HG03097 (cell line): Measurements from ENCODE around the gene UHRF2.
"Not testable (repeated sequence)": the region's sequence is repeated elsewhere in the genome, so short reads cannot be mapped to it uniquely, and the experiment has no call there.

Experiments
- ATAC-seq: cut with Tn5 transposase; IDR thresholded peaks from one replicate; pipeline ENCODE4 v1.9.1; 2021; ENCODE audit not compliant: unreplicated experiment, low FRiP score

Gene UHRF2, protein sequence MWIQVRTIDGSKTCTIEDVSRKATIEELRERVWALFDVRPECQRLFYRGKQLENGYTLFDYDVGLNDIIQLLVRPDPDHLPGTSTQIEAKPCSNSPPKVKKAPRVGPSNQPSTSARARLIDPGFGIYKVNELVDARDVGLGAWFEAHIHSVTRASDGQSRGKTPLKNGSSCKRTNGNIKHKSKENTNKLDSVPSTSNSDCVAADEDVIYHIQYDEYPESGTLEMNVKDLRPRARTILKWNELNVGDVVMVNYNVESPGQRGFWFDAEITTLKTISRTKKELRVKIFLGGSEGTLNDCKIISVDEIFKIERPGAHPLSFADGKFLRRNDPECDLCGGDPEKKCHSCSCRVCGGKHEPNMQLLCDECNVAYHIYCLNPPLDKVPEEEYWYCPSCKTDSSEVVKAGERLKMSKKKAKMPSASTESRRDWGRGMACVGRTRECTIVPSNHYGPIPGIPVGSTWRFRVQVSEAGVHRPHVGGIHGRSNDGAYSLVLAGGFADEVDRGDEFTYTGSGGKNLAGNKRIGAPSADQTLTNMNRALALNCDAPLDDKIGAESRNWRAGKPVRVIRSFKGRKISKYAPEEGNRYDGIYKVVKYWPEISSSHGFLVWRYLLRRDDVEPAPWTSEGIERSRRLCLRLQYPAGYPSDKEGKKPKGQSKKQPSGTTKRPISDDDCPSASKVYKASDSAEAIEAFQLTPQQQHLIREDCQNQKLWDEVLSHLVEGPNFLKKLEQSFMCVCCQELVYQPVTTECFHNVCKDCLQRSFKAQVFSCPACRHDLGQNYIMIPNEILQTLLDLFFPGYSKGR

DNA sequence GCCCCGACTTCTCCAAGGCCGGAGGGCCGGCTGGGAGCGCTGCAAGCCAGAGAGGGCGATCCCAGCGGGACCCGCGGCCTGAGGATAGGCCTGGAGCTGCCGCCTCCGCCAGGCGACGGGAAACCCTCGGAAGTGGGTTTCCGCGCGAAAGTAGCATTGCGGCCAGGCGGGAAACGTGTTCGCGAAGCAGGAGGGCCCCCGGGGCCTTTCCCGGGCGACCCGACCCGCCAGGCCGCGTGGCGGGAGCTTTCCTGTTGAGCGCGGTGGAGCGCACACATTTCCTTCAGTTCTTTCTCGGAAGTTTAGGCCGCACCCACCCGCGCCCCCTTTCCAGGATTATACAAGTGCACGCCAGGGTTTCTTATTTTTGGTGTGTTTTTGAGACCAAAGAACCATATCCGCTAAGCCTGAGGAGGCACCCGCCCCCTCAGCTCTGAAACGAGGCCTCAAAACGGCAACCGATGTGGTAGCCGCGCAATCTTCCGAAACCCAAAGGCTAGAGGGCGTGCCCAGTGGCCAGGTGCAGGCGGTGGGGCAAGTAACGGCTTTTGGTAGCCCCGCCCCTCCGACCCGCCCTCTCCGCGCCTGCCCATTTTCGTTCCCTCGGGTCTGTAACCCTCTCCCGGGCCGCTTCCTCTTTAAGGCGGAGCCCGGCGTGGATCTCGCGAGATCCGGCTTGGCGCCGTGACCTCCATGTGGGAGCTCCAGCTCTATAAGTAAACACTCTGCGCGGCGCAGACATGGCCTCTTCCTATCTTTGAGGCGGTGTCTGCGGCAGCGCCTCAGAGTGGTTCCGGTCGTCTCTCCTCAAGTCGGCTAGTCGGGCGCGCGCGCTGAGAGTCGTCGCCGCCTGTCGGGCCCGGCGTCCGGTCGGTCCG, at the start of gene UHRF2:
Gene UHRF2, plus strand, starts transcription at position 713 of the 878 bp plus-strand sequence. CDS start 292 bp downstream, outside the sequence.
- ATAC-seq, result peak; percentile 84

DNA sequence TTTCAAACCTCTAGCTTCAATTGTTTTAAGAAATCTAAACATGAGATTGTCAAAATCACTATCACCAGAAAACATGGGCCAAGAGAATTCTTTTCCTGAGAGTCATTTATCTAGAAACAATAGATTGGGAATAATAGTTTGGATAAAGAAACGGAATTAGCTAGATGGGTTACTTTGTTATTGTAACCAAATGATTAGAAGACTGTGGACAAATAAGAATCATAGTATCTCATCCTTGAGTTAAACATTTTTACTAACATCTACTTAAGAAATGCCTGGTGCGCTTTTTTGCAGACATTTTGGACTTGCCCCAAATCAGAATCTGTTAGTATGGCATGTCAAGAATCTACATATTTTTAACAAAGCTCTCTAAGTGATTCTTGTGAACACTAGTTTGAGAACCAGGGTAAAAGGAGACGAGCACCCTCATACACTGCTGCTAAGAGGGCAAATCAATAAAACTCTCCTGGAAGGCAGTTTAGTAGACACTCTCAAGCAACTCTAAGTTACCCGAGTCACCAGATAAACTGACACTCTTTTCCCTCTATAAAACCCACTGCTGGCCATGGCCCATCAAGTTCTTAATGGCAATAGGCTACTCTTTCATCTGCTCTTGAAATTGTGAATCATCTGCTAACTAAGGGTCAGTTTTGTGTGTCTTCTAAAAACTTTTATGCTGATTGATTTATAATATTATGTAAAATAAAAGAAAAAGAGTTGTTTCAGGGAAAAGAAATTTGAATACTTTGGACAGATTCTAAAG, 45.7 kb upstream of the UHRF2 start:
- no peak for ATAC-seq

DNA sequence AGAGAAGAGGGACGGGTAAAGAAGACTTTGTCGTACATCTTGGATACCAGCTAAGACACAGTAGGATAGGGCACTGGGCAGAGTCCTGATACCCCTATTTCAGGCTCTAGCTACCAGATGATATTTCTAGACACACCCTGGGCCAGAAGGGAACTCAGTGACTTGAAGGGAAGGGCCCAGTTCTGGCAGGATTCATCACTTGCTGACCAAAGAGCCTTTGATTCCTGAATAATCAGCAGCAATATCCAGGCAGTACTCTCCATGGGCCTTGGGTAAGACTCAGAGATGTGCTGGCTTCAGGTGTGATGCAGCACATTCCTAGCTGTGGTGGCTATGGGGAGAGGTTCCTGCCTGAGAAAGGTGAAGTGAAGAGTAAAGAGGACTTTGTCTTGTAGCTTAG, 44.2 kb upstream of the UHRF2 start:
- ATAC-seq, result no peak

DNA sequence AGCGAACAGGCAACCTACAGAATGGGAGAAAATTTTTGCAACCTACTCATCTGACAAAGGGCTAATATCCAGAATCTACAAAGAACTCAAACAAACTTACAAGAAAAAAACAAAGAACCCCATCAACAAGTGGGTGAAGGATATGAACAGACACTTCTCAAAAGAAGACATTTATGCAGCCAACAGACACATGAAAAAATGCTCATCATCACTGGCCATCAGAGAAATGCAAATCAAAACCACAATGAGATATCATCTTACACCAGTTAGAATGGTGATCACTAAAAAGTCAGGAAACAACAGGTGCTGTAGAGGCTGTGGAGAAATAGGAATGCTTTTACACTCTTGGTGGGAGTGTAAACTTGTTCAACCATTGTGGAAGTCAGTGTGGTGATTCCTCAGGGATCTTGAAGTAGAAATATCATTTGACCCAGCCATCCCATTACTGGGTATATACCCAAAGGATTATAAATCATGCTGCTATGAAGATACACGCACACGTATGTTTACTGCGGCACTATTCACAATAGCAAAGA, 31.5 kb upstream of the UHRF2 start:
- ATAC-seq, result not testable (repeated sequence)

DNA sequence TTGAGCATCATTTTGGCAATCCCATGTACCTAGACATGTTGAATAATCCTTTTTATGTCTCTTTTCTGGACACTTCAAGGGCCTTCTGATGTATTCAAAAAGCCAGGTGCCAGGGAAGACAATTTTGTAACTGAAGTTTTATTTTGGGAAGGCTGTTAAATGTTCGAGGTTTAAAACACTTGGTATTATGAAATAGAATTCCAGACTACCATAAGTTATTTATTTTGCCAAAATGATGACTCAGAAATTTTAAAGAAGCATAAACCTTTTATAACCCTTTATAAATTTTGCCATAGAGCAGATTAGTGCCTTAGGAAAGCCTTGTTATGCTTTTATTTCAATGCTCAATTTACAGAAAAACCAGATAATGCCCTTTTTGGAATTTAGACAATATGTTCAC, 30.3 kb upstream of the UHRF2 start:
- no peak for ATAC-seq

DNA sequence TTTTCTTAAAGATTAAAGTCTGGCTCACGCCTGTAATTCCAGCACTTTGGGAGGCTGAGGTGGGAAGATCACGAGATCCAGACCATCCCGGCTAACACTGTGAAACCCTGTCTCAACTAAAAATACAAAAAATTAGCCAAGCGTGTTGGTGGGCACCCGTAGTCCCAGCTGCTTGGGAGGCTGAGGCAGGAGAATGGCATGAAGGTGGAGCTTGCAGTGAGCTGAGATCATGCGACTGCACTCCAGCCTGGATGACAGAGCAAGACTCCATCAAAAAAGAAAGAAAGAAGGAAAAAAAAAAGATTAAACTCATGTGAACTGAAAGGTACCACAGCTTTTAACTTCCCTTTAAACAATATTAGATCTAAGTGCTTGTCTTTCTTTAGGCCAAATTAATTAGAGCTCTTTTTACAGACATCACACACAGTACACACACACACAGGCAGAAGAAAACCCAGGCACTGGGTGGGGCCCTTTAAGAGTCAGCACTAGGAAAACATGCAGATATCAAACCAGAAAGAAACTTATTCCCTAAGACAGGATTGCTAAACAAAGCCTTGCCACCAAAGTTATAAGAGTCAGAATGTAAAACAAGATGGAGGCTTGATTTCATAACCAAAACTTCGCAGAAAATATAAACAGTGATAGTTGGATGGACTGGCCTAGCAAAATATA, 29.3 kb upstream of the UHRF2 start:
- no peak for ATAC-seq

DNA sequence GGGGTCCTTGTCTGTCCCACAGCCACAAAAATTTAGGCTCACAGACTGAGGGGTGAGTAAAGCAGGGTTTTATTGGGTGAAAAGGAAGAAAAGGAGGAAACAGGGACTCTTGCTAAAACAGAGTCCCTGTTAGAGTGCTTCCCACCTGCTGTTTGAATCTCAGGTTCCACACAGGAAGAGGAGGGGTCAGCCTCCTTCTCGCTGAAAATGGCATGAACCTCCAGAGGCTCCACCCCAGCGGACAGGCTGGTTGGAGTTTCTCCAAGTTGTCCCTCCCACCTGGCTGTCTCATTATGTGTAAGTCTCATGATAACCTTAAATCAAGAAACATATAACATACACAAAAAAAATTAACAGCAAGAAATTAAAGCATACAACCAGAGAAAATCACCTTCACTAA, 28.3 kb upstream of the UHRF2 start:
- no peak for ATAC-seq

DNA sequence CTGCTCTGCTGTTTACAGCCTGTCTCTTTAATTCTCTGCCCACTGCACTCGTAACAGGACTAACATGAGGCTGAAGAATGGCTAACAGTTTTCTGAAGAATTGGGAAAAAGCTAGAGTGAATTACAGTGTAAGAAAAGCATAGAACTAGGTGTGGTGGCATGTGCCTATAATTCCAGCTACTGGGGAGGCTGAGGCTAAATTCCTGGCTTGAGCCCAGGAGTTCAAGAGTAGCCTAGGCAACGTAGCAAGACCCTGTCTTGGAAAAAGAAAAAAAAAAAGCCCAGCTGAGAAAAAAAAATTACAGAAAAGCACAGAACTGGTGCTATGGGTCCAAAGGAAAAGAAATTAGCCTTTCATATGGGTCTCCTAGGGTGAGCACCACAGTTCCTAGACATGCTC, 13.9 kb upstream of the UHRF2 start:
- ATAC-seq, result no peak

DNA sequence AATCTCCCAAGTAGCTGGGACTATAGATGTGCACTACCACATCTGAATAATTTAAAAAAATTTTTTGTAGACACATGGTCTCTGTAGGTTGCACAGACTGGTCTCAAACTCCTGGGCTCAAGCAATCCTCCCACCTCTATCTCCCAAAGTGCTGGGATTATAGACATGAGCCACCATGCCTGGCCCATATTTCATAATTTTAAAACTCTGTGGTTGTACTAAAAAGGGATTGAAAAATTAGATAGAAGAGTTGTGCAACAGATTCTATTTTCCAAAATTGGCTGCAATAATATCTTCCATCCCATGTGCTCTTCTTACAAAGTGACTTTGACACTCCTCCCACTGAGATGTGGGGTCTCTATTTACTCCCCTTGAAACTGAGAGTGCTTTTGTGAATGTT, 7.6 kb upstream of the UHRF2 start:
- ATAC-seq, result no peak

DNA sequence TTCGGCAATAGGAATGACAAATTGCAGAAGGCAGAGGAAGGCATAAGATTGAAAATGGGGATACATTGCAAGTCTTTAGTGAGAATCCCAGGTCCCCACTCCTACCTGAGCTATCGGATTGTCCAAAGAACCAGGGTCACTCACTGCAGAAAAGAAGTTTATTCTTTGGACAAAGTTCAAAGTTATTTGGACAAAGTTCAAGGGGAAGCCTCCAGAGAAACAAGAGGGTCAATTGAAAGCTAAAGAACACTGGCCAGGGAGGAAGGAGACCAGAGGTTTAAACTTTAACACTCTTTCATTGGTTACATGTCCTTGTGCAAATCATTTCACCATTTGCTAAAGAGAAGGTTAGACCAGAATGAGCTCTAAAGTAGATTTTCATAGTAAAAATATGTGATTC, 5.2 kb upstream of the UHRF2 start:
- no peak for ATAC-seq

DNA sequence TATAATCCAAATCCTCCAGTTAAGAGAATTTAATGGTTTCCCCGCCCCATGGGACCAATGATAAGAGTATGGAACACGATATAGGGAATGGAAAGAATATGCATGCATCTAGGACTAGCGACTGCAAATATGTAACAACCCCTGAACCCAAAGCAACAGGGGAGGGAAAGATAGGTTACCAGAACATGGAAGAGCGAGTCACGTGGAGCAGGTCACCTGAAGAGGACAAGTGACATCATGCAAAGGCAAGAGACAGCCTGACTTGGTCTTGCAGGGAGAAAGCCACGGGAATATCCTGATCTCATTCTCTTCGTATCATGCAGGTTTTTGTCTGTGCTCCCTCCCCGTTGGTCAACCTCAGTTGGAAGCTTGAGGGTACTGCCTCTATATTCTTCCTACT, 4.7 kb upstream of the UHRF2 start:
- ATAC-seq, result no peak

DNA sequence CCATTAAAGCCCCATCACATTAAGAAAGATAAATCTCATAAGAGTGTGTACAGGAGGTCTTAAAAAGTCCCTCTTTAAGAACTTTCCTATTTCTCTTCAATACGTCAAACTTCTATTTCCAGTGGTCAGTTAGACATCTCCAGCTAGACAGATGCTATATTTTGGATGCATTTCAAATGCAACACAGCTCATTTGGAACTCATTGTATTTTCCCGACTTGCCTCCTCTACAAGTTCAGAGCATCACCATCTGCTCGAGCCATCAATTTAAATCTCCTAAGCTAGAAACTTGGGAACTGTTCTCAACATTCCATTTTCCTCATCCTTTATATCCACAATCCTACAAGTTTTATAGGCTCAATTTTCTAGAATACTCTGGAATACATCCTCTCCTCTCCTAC, 3.2 kb upstream of the UHRF2 start:
- ATAC-seq, result no peak

DNA sequence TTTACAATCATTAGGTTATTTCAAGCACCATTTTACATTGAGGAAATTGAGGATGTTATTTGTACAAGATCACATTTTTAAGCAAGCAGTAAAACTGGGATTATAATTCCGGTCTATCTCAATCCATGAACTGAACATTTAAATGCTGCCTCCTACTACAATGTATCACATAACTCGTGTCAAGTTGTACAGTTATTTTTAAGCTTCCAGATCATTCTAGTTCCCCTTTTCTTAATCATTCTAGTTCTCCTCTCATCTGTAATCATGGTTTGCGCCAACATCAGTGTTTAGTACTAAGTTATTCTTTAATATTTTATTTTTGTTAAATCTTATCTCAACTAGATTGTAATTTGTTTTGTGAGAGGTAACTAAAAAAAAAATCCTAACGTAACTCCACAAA, 2.4 kb upstream of the UHRF2 start:
- no peak for ATAC-seq

DNA sequence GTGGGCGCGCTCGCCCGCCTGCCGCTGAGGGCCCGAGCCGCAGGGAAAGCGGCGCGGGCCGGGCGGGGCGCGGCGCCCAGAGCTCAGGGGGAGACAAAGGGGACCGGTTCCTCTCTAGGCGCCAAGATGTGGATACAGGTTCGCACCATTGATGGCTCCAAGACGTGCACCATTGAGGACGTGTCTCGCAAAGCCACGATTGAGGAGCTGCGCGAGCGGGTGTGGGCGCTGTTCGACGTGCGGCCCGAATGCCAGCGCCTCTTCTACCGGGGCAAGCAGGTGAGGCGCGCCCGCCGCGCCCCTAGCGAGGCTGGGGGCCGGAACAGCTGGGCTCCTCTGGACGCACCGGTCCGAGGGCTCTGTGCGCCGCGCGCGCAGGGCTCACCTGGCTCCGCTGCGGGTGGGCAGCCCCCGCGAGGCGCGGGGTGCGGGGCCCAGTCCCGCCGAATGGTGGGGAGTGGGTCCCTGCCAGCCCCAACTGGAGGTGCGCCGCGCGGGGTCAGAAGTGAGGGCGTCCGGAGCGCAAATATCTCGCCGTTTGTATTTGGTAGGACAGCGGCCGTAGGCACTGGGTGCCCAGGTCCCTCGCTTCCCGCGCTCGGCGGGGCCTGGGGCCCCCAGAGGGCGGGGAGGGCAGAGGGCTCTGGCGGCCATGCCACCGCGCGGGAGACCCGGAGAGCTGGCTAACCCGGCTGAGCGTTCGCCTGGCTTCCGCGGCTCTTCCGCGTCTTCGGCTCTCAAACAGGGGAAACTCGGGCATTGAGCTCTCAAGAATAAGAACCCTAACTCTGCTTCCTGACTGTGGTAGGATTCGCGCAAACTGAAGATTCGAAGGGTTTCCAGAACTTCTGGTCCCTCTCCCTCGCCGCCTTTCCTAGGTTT, 607 bp downstream of the UHRF2 start:
- peak; percentile 16 for ATAC-seq

DNA sequence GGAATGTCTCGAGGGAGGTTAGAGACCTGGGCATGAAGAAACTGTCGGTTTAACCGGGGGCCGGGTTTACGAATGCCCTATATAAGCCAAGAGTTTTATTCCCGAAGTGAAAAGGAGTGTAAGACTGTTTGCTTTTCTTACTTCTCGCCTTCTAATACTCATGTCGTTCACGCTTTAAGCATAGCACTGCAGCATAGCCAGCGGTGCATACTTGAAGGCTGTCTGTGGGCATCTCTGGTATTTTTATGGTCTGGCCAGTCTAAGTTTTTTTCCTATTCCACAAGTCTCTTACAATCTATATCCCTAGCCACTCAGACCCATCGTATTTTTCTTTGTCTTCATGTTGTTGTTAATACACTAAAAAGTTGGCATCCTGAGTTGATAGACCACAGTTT, 1.2 kb downstream of the UHRF2 start:
- ATAC-seq, result no peak

DNA sequence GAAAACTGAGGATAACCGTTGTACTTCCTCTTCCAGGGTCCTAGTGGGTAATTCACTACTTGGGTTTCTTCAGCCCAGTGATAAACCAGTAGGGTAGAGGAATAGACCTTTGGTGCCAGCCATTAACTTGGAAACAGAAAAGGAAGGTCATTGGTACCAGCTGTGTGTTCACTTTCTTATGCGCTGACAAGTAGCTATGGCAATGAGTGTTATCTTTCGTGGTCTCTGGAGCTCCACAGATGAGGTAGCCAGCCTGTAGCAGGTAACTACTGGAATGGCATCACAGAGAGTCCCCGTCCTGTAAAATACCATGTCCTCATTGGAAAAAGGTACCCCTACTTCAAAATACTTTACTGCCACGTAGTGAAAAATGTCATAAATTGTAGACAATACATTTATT, 2.3 kb downstream of the UHRF2 start:
- ATAC-seq, result no peak

DNA sequence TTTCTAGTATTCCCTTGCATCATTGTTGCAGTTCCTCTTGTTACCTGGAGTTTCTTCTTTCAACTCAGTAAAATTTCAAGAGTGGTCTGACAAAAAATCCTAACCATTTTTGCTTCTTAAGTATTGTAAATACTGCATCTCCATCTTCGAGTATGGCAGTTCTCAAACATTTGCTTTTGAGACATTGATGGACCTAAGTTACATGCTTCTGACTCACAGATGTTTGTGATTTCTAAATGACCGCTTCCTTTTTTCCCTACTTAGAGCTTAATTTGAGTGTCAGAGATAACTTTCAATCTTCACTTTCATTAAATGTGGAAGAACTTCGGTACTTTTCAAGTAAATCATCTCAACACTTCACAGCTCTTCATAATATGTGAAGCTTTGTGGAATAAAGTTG, 4.2 kb downstream of the UHRF2 start:
- ATAC-seq, result no peak

DNA sequence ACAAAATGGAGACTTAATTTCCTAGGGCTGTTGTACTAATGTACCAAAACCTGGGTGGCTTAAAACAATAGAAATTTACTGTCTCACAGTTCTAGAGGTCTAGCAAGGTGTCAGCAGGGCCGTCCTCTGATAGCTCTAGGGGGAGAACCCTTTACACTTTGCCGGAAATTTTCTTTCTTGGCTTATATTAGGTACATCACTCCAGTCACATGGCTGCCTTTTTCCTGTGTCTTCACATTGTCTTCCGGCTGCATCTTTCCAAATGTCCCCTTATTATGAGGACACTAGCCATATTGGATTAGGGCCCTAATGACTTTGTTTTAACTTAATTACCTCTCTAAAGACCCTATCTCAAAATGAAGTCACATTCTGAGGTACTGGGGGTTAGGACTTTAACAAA, 5.8 kb downstream of the UHRF2 start:
- no peak for ATAC-seq

DNA sequence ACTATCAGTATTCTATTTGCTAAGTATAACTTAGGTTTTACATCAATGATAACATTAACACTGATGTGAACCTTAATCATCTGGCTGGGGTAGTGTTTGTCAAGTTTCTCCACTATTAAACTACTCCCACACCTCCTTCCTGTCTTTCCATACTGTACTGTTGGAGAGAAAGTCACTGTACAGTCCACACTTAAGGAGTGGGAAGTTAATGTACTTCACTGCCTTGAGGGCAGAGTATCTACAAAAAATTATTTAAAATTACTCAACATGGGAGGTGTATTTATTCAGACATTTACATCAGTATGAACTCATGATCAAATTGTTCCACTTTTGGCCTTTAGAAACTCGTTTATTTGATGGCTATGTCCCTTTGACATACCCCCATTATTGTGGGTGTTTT, 11.9 kb downstream of the UHRF2 start:
- ATAC-seq, result no peak
